GM23248 (cell line): ENCODE results near the gene ARHGEF38.

ENCODE experiments used
- EZH2 ChIP-seq: fragments of 200-600 bp; sonication (generic); IDR thresholded peaks from 2 replicates; pipeline ENCODE4 v1.6.1; 2018; ENCODE audit warnings: antibody characterized with exemption, mild to moderate bottlenecking; ENCODE audit not compliant: insufficient read depth, poor library complexity, severe bottlenecking
- EZH2phosphoT487 ChIP-seq: fragments of 200-600 bp; sonication (generic); IDR thresholded peaks from 2 replicates; pipeline ENCODE4 v1.6.1; 2018; ENCODE audit warnings: antibody characterized with exemption, moderate library complexity, mild to moderate bottlenecking, low read depth; ENCODE audit not compliant: insufficient read depth

DNA sequence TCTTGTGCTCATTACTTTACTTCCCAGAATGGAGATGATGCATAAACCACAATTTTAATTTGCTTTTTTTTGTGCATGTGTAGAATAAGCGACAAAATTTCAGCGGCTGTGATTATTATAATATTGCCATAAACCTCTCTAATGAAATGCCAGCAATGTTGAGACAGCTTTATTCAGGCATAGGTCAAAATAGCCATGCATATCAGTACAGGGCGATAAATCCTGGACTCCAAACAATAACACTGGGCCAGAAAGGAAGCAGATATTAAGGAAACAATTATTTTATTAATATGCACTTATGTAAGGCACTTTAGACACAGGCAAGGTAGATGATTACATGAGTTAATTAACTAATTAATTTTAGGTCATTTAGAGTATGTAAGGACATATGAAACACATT lies 47.1 kb downstream of the ARHGEF38 start:
- TF ChIP-seq EZH2phosphoT487 (no peak), EZH2 (no peak)
